Dermis microvascular lymphatic vessel endothelial cell (primary cell): ENCODE results near the gene HPSE. TPM values are rescaled to one million over a fixed set of nuclear protein-coding genes. Genes with fewer than 3 reads are reported as not detected.
"Not testable (repeated sequence)": the region's sequence is repeated elsewhere in the genome, so short reads cannot be mapped to it uniquely, and the experiment has no call there.

ENCODE experiments used
- DNase-seq, 2 donors: peaks; one replicate each; pipeline versions ENCODE4 v3.0.0 to v3.0.0-alpha.2; 2010; ENCODE audit warnings: low read depth in 2 of 2
- total RNA-seq: library from RNA; depleted of rRNA; stranded (reverse); fragments of >200 nt; gene quantifications from 2 replicates; pipeline ENCODE4 v1.2.1, GENCODE V29; 2014

HPSE gene
- total RNA-seq, 1 donor from 2014 or later = 9.2 TPM

GRCh38 chr4:83335701-83336100 lies 1.1 kb upstream of the HPSE start:
- no peak for DNase-seq

GRCh38 chr4:83331956-83332355 lies 2.7 kb downstream of the HPSE start:
- no peak for DNase-seq

DNA sequence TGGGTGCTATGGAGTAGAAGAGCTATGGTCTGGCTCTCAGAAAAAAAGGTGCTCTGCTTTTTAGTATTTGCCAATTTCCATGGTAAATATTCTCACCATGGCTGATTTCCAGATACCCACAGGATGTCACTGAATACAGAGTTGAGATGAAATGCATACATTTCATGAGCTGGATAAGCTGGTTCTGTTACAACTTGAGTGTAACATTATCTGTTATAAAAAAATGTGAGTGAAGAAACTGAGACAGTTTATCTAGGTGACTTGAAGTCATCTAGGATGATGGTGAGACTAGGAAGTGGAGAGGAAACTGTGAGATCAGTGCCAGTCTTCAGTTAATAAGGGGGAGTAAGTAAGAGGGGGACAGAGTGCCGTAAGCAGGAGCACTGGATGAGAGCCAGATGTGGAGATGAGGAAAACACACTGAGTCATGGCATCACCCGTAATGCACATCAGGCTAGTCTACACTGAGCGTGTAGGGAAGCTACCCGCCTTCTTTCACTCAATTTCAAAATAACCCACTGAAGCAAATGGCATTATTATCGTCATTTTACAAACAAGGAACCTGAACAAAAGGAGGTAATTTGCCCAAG lies 5.0 kb downstream of the HPSE start:
- DNase-seq = peak; percentile 35 to 76

- peak in 1 of 2 donors; percentile 34 for DNase-seq
Observed at GRCh38 chr4:83328521-83329187, 6.0 kb downstream of the HPSE start.

DNA sequence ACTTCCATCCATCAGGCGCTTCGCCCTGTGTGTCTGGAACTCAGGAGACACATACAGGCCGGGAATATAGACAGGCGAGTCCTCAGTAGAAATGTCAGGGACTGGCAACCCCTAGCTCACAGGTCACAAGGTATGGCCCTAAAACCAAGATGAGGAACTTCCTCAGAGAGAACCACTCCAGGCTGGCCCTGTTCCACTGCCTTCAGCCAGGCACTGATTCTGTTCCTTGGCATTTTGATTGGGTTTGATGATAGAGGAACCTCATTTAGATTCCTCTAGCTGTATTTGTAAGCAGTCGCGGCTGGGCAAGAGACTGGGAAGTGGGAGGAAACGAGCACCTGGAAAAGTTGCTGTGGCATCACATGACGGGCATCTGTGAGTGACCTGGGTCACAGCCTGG lies 8.1 kb downstream of the HPSE start:
- DNase-seq = no peak

DNA sequence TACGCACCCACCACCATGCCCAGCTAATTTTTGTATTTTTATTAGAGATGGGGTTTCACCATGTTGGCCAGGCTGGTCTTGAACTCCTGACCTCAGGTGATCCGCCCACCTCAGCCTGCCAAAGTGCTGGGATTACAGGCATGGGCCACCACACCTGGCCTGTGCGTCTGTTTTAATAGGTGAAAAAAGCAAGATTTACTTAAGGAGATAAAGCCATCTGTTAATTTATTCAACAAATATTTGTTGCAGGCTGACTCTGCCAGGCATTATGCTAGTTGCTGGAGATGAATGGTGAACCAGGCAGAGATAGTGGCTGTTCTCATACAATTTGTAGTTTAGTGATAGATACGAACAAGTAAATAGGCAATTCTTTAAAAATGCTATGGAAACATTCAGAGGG lies 9.3 kb downstream of the HPSE start:
- not testable (repeated sequence) for DNase-seq

- DNase-seq = no peak
Observed at GRCh38 chr4:83323136-83323535, 11.5 kb downstream of the HPSE start.

GRCh38 chr4:83320548-83320947 lies 14.1 kb downstream of the HPSE start:
- DNase-seq = peak; percentile 94 to 95

- no peak for DNase-seq
Observed at GRCh38 chr4:83318666-83319065, 16.0 kb downstream of the HPSE start.

GRCh38 chr4:83317671-83318070 lies 17.0 kb downstream of the HPSE start:
- no peak for DNase-seq

GRCh38 chr4:83316459-83317165 lies 18.0 kb downstream of the HPSE start:
- no peak for DNase-seq

DNA sequence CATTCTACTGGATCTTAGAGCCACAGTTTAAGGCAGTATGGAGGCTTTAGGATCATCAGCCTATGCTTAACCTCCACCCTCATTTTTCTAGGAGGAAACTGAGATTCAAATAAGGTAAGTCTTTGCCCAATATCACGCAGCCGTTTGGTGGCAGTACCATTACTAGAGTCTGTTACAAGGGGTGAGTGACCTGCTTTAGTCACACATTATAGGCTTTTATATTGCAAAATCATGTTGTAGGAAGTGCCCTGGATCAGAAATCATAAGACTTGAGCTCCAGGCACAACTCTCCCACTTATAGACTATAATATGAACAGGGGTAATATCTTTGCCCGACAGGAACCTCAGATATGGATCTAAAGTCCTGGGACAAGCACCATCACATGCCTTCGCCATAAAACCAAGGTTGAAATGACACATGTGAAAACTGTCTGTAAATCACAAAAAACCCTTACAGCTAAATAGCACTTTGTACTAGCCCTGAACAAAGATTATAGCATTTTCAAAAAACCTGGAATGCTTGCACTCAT lies 19.2 kb downstream of the HPSE start:
- no peak for DNase-seq

DNA sequence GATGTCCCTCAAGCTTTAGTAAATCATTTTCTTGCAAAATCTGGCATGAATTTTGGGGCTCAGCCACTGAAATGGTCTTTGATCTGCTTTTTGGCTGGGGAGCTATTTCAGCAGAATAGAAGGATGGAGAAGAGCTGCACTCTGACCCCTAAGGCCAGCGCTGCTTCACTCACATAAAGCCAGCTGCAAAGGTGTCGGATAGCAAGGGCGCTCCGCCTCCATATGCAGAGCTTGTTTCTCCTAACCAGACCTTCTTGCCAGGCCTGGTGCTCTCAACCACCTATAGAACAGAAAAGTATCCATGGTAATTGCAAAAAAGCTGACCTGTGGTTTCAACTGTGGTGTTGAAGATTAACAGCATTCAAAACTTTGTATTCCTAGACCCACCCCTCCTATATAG lies 26.0 kb downstream of the HPSE start:
- DNase-seq = no peak

DNA sequence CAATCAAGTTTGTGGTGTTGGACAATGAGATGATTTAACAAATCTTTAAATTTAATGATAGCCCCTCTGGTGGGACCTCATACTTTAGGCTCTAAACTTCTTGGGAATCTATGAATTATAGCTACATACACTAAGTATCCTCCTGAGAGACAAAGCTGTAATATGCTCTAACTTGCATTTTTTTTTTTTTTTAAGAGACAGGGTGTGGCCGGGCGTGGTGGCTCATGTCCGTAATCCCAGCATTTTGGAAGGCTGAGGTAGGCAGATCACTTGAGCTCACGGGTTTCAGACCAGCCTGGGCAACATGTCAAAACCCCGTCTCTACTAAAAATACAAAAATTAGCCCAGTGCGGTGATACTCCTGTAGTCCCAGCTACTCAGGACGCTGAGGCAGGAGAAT lies 26.7 kb downstream of the HPSE start:
- DNase-seq = no peak

DNA sequence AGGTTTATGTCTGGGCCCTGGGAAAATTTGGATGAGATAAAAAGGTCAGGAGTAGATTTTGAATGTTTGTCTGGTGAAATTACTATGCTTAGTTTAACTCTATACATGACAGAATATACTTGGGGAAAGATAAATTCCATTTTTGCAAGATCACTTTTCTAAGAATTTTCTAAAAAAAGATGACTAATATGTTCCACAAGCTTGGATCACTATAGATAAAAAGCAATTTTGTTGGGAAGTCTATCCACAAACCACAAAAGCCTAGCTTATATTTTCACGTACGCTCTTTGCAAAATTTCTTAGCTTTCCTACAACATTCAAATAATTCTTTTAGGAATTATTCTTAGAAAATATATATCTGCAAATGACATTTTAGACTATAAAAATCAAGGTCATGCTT lies 29.5 kb downstream of the HPSE start:
- no peak for DNase-seq

DNA sequence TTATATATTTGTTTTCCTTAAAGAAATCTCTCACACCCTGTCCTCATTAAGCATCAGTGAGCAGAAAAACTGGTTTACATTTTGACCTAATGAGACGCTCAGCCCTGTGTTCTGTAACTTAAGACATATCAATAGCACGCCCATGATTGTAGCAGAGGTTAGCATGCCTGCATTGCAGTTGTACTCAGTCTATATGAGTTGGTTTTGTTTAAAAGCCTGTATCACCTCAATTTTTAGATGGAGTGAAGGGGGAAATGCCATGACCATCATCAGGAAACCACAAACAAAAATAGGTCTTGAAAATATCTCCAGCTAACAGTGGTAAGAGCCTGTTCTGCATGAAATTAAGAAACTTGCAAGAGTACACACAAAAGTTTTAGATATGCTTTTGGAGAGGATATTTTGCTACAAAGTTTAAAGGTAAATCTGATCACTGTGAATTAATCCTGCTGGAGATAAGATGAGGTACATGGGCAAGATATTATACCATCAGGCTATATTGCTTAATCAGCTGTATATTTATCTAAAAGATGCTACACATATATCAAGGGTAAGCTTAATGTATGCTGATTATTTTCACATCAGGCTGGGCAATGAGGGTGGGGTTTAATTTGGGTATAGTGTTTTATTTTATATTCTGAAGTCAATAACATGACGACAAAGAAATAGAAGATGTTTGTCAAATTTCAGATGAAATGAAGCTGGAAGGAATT lies 36.9 kb downstream of the HPSE start:
- DNase-seq = no peak

DNA sequence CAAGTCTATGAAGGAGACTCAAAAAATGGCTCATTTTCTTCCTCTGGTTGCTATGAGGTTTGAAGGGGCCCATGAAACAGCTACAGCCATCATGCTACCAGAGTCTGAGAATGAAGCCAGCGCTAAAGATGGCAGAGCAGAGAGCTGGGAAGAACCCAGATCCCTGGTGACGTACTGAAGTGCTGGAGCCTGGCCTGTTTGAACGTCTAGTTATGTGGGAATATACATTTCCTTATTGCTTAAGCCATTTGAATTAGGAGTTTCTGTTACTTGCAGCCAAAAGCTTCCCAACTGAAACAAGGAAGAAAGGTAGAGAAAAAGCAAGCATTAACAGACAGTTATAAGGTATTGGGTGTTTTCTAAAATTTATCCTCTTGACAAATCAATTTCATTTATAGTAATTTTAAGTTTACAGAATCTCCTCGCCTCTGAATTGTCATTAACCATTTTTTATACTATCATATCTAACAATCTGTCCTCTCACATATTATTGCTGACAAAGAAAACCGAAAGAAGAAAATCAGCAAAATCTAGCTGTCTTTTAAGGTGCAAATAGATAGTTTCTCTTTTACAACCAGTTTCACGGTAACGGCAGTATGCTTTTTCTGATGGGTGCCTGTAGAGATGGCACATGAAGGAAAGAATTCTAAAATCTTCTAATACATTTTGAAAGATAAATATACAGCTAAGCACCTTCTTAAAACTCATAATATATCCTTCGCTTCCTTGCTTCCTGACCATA lies 41.2 kb downstream of the HPSE start:
- no peak for DNase-seq

DNA sequence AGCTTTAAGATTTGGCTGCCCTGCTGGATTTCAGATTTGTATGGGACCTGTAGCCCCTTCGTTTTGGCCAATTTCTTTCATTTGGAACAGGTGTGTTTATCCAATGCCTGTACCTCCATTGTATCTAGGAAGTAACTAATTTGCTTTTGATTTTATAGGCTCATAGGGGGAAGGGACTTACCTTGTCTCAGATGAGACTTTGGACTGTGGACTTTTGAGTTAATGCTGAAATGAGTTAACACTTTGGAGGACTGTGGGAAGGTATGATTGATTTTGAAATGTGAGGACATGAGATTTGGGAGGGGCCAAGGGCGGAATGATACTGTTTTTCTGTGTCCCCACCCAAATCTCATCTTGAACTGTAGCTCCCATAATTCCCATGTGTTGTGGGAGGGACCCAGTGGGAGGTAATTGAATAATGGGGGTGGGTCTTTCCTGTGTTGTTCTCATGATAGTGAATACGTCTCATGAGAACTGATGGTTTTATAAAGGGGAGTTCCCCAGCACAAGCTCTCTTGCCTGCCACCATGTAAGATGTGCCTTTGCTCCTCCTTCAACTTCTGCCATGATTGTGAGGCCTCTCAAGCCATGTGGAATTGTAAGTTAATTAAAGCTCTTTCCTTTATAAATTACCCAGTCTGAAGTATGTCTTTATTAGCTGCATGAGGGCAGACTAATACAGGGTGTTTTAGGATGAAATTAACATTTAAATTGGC lies 44.4 kb downstream of the HPSE start:
- not testable (repeated sequence) for DNase-seq

DNA sequence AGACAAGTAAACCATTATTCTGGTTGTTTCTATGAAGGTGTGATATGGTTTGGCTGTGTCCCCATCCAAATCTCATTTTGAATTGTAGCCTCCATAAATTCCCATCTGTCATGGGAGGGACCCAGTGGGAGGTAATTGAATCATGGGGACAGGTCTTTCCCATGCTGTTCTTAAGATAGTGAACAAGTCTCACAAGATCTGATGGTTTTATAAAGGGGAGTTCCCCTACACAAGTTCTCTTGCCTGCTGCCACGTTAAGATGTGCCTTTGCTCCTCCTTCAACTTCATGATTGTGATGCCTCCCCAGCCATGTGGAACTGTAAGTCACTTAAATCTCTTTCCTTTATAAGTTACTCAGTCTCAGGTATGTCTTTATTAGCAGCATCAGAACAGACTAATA lies 46.3 kb downstream of the HPSE start:
- DNase-seq = not testable (repeated sequence)

GRCh38 chr4:83285055-83285407 lies 49.6 kb downstream of the HPSE start:
- DNase-seq = peak; percentile 69 to 78
